HepG2 (cell line): ENCODE measurements around the gene NFYC. TPM values are rescaled to one million over a fixed set of nuclear protein-coding genes. Genes with fewer than 3 reads are reported as not detected.

ENCODE experiments used
- ATAC-seq: fragments of 200-7000 bp; cut with Tn5 transposase; 3 replicates; pipeline ENCODE4 v1.9.1; 2020; ENCODE audit warnings: mild to moderate bottlenecking, moderate library complexity
- BruUV-seq: library from RNA; stranded (reverse); fragments of 400-500 nt; replicated peaks from 2 replicates; lab custom pipeline; 2021; lab: Mats Ljungman, UMichigan
- CTCF ChIA-PET: fragments of 300-600 bp; formaldehyde crosslinking; extraction: SDS; loops from one replicate; lab custom pipeline; 2021; ENCODE audit warnings: low total read pairs, inconsistent platforms, low intra/inter-chr PET ratio; lab: Yijun Ruan, JAX
- POLR2A ChIA-PET: fragments of 350-600 bp; sonication (Branson Sonifier 250); formaldehyde crosslinking; loops from one replicate; lab custom pipeline; 2020; ENCODE audit warnings: antibody characterized with exemption, inconsistent platforms; lab: Yijun Ruan, JAX
- DNase-seq: peaks from one replicate; pipeline ENCODE4 v3.0.0-alpha.2; 2015; ENCODE audit warnings: low spot score
- FAIRE-seq: peaks from 3 replicates; lab custom pipeline; 2011; peaks lifted over from hg19 to GRCh38; lab: Jason Lieb, UNC
- H2AFZ ChIP-seq: one replicate; pipeline ENCODE4 v1.6.1; 2011; ENCODE audit warnings: low read length, inconsistent platforms
- H3K27ac ChIP-seq: fragments of 300-600 bp; 3 replicates; pipeline ENCODE4 v1.8.0; 2011; ENCODE audit warnings: mixed run types, mild to moderate bottlenecking, mixed read lengths, low read length, inconsistent platforms; ENCODE audit not compliant: insufficient read depth; ENCODE audit errors: extremely low read length
- H3K27me3 ChIP-seq, 2 experiments: fragments of 200-600 bp in 1 of 2; 2 replicates in 1 of 2; 3 replicates in 1 of 2; pipeline versions ENCODE4 v1.6.0 to v1.8.0; 2011; ENCODE audit warnings: low read length in 2 of 2, mild to moderate bottlenecking in 2 of 2, moderate library complexity in 2 of 2, inconsistent platforms in 1 of 2; ENCODE audit not compliant: insufficient read depth in 2 of 2, control insufficient read depth in 1 of 2
- H3K36me3 ChIP-seq, 2 experiments: fragments of 200-600 bp in 1 of 2; replicated peaks in 1 of 2; 2 replicates in 1 of 2; 3 replicates in 1 of 2; pipeline versions ENCODE4 v1.5.1 to v1.8.0; 2011; ENCODE audit warnings: low read length in 2 of 2, inconsistent platforms in 1 of 2; ENCODE audit not compliant: insufficient read depth in 2 of 2, control insufficient read depth in 1 of 2
- H3K4me1 ChIP-seq: 2 replicates; pipeline ENCODE4 v1.5.1; 2012; ENCODE audit warnings: low read length, inconsistent platforms; ENCODE audit not compliant: insufficient read depth
- H3K4me2 ChIP-seq: 2 replicates; pipeline ENCODE4 v1.6.0; 2011; ENCODE audit warnings: low read depth, low read length, inconsistent platforms
- H3K4me3 ChIP-seq, 3 experiments: fragments of 200-600 bp in 1 of 3; sonication (generic), shearing (Covaris generic) in 1 of 3; replicated peaks in 1 of 3; 2 replicates each; pipeline ENCODE4 v1.5.1; 2011 to 2016; ENCODE audit warnings: low read length in 3 of 3, inconsistent platforms in 2 of 3, low read depth in 2 of 3, mild to moderate bottlenecking in 2 of 3, control low read depth in 1 of 3, mixed read lengths in 1 of 3; ENCODE audit not compliant: insufficient read depth in 1 of 3
- H3K79me2 ChIP-seq: one replicate; pipeline ENCODE4 v1.6.1; 2011; ENCODE audit warnings: low read length, inconsistent platforms; ENCODE audit not compliant: insufficient read depth
- H3K9ac ChIP-seq: 2 replicates; pipeline ENCODE4 v1.6.0; 2011; ENCODE audit warnings: mild to moderate bottlenecking, low read depth, low read length, inconsistent platforms; ENCODE audit not compliant: insufficient read depth
- H3K9me3 ChIP-seq: 2 replicates; pipeline ENCODE4 v1.5.1; 2012; ENCODE audit warnings: mild to moderate bottlenecking, low read length
- H4K20me1 ChIP-seq: 2 replicates; pipeline ENCODE4 v1.6.0; 2011; ENCODE audit warnings: inconsistent platforms, mild to moderate bottlenecking, low read length, moderate library complexity; ENCODE audit not compliant: insufficient read depth
- ZMYM3 ChIP-seq: sonication (generic); formaldehyde crosslinking; IDR thresholded peaks from 2 replicates; pipeline ENCODE4 v1.5.1; 2020; ENCODE audit warnings: mild to moderate bottlenecking, missing genetic modification reagents
- ZNF768 ChIP-seq: sonication (generic); formaldehyde crosslinking; IDR thresholded peaks from 2 replicates; pipeline ENCODE4 v1.4.0; 2020; ENCODE audit warnings: missing genetic modification reagents
- WGBS: methylation state at CpG from one replicate; pipeline ENCODE4 v1.1.6; 2017; ENCODE audit warnings: low lambda C conversion rate; 5-methylcytosine and 5-hydroxymethylcytosine counted together
- in situ Hi-C: cut with HindIII; loops from 2 replicates; pipeline ENCODE4 v1.10.0; 2017; ENCODE audit warnings: low pct_unique_long_range_greater_than_20kb; ENCODE audit not compliant: extremely low pct_ligation_motif_present
- intact Hi-C: fragments of 100-400 bp; cut with micrococcal nuclease; formaldehyde crosslinking; loops from one replicate; pipeline ENCODE4 v1.10.0; 2022; ENCODE audit not compliant: unreplicated experiment
- polyA plus RNA-seq, 8 experiments: library from polyadenylated mRNA; depleted of rRNA in 3 of 8; stranded (reverse) in 7 of 8; unstranded in 1 of 8; fragments of >200 nt; fragmentation: Illumina TruSeq in 4 of 8; extraction: Trizol in 4 of 8; gene quantifications; 2 replicates each; pipeline versions ENCODE4 v1.2.1 to v1.2.3, GENCODE V29; 2011 to 2016; ENCODE audit warnings: low read depth in 4 of 8, missing spikeins in 1 of 8, mixed read lengths in 1 of 8; ENCODE audit not compliant: insufficient read depth in 1 of 8
- total RNA-seq, 5 experiments: library from RNA; depleted of rRNA; stranded (reverse); fragments of >200 nt; fragmentation: Illumina TruSeq; extraction: Trizol; gene quantifications; 2 replicates each; pipeline ENCODE4 v1.2.3, GENCODE V29; 2016; ENCODE audit warnings: low read depth in 1 of 5
- TF ChIP-seq, protein P1 (sequence below): sonication (generic); formaldehyde crosslinking; conservative IDR thresholded peaks from 2 replicates; pipeline ENCODE4 v1.8.0; 2022; ENCODE audit warnings: missing genetic modification reagents
- TF ChIP-seq, protein P2 (sequence below): sonication (generic); formaldehyde crosslinking; IDR thresholded peaks from 2 replicates; pipeline ENCODE4 v1.4.0; 2020; ENCODE audit warnings: missing genetic modification reagents

Gene NFYC
- total and polyA plus RNA-seq, 2 of the 13 experiments (the other 11 are each of a cell fraction or from before 2014, with no cell fraction given), result 33.9 to 73.7 TPM

DNA sequence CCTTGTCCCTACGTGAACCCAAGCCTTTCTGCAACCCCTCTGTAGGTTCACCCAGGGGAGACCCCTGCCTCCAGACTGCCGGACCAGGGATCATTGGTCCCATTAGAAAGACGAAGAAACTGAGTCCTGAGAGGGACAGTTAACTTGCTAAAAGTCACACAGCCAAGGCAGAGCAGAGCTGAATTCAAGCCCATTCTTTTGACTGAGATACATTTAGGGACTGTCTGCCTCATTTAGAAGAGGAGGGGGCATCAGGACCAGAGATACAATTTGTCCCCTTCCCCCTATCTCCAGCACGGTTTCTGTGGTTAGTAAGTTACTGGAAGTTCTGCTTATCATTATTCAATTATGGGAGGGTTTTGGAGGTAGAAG is 111.2 kb downstream of the NFYC start (continued):
- TF ChIP-seq, protein P1, sequence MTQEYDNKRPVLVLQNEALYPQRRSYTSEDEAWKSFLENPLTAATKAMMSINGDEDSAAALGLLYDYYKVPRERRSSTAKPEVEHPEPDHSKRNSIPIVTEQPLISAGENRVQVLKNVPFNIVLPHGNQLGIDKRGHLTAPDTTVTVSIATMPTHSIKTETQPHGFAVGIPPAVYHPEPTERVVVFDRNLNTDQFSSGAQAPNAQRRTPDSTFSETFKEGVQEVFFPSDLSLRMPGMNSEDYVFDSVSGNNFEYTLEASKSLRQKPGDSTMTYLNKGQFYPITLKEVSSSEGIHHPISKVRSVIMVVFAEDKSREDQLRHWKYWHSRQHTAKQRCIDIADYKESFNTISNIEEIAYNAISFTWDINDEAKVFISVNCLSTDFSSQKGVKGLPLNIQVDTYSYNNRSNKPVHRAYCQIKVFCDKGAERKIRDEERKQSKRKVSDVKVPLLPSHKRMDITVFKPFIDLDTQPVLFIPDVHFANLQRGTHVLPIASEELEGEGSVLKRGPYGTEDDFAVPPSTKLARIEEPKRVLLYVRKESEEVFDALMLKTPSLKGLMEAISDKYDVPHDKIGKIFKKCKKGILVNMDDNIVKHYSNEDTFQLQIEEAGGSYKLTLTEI (CRISPR knock-in tag), result no peak
- TF ChIP-seq ZMYM3 (CRISPR knock-in tag), result peak; percentile 72
- TF ChIP-seq, all 625 proteins: peak for 3

DNA sequence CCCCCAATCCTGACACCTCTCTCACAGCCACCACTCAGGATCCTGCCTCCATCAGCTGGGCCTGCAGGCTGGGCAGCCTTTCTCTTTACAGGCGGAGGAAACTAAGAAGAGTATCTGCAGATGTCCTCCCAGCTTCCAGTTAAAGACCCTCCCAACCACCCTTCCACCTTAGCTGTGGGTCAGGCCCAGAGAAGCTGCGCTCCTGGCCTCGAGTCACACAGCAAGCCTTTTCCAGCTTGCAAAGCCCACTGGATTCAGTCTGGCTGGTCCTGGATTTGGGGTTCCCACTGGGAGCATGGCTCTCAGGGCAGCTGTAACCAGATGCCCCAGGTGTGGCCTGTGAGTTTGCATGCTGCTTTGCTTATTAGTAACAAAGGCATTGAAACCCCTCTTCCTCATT is 111.9 kb downstream of the NFYC start:
- ChIA-PET POLR2A (no interaction called here), CTCF (no interaction called here)
- no peak overlapping the region for H3K27ac ChIP-seq
- no peak overlapping the region for H2AFZ ChIP-seq
- no peak for DNase-seq
- WGBS, result 67% methylated on average over 3 of the region's 3 CpGs
- no peaks in the 10 kb centered on the region for H4K20me1 ChIP-seq
- no peak overlapping the region for H3K9ac ChIP-seq
- H3K36me3 ChIP-seq, result no peaks in the 10 kb centered on the region
- in situ Hi-C loops (no loop called here), intact Hi-C loops (no loop called here)
- BruUV-seq, result no TSS peak
- H3K4me3 ChIP-seq, result no peak overlapping the region
- no peaks in the 10 kb centered on the region for H3K79me2 ChIP-seq
- TF ChIP-seq, protein P2, sequence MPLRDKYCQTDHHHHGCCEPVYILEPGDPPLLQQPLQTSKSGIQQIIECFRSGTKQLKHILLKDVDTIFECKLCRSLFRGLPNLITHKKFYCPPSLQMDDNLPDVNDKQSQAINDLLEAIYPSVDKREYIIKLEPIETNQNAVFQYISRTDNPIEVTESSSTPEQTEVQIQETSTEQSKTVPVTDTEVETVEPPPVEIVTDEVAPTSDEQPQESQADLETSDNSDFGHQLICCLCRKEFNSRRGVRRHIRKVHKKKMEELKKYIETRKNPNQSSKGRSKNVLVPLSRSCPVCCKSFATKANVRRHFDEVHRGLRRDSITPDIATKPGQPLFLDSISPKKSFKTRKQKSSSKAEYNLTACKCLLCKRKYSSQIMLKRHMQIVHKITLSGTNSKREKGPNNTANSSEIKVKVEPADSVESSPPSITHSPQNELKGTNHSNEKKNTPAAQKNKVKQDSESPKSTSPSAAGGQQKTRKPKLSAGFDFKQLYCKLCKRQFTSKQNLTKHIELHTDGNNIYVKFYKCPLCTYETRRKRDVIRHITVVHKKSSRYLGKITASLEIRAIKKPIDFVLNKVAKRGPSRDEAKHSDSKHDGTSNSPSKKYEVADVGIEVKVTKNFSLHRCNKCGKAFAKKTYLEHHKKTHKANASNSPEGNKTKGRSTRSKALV (CRISPR knock-in tag), result no peak
- peak; percentile 96 for TF ChIP-seq ZNF768 (CRISPR knock-in tag)
- H3K4me2 ChIP-seq, result no peak overlapping the region
- peaks cover 9% of the 10 kb centered on the region for H3K4me1 ChIP-seq
- no peak for ATAC-seq
- peaks cover 0 to 37% of the 10 kb centered on the region in 2 experiments; a peak in 4 of 5 replicates for H3K27me3 ChIP-seq
- no peaks in the 10 kb centered on the region for H3K9me3 ChIP-seq
- no peak for FAIRE-seq
